Stimulated activated effector memory CD8-positive, alpha-beta T cell treated with anti-CD3 and anti-CD28 coated beads, Interleukin-12 subunit alpha, Interleukin-12 subunit beta, amount 100 ng/mL, for 72 hours (primary cell): ENCODE measurements around the gene SRP14.
"Not testable (repeated sequence)": the region's sequence is repeated elsewhere in the genome, so short reads cannot be mapped to it uniquely, and the experiment has no call there.

ENCODE experiments used
- ATAC-seq: fragments of 150-1000 bp; cut with Tn5 transposase; 2 replicates; pipeline ENCODE4 v1.10.0; 2021
- DNase-seq, 2 donors: peaks; one replicate each; pipeline ENCODE4 v3.0.0; 2021 to 2022; ENCODE audit warnings: low spot score in 2 of 2
- H3K27ac Mint-ChIP-seq: one replicate; pipeline ENCODE4 v1.8.0; 2022; ENCODE audit warnings: mild to moderate bottlenecking, mixed read lengths
- H3K36me3 Mint-ChIP-seq: one replicate; pipeline ENCODE4 v1.8.0; 2022; ENCODE audit warnings: mild to moderate bottlenecking, mixed read lengths
- H3K4me1 Mint-ChIP-seq: one replicate; pipeline ENCODE4 v1.8.0; 2022; ENCODE audit warnings: mixed read lengths
- H3K4me3 Mint-ChIP-seq: one replicate; pipeline ENCODE4 v1.8.0; 2022; ENCODE audit warnings: mild to moderate bottlenecking, mixed read lengths
- H3K9me3 Mint-ChIP-seq: one replicate; pipeline ENCODE4 v1.8.0; 2022; ENCODE audit warnings: mixed read lengths

The SRP14 gene

GRCh38 chr15:39998511-39999077 lies 40.4 kb downstream of the SRP14 start:
- ATAC-seq: no peak
- H3K36me3 Mint-ChIP-seq: peaks cover 47% of the 10 kb centered on the region
- no peak overlapping the region for H3K4me3 Mint-ChIP-seq
- H3K4me1 Mint-ChIP-seq: no peaks in the 10 kb centered on the region
- peak overlapping the region; percentile 35 for H3K27ac Mint-ChIP-seq
- no peaks in the 10 kb centered on the region for H3K9me3 Mint-ChIP-seq
- DNase-seq: no peak

- Mint-ChIP-seq H3K27ac (no peak overlapping the region), H3K4me3 (no peak overlapping the region), H3K4me1 (no peaks in the 10 kb centered on the region), H3K9me3 (no peaks in the 10 kb centered on the region), H3K36me3 (peaks cover 45% of the 10 kb centered on the region)
- no peak for DNase-seq
- ATAC-seq: no peak
Measured at GRCh38 chr15:39997639-39998038, 41.3 kb downstream of the SRP14 start.

- DNase-seq (no peak), ATAC-seq (no peak)
- no peaks in the 10 kb centered on the region for H3K9me3 Mint-ChIP-seq
- no peaks in the 10 kb centered on the region for H3K4me1 Mint-ChIP-seq
- H3K27ac Mint-ChIP-seq: no peak overlapping the region
- H3K4me3 Mint-ChIP-seq: no peak overlapping the region
- H3K36me3 Mint-ChIP-seq: peaks cover 39% of the 10 kb centered on the region
Measured at GRCh38 chr15:39997031-39997430, 42.0 kb downstream of the SRP14 start.

- H3K36me3 Mint-ChIP-seq: peaks cover 32% of the 10 kb centered on the region
- H3K4me3 Mint-ChIP-seq, DNase-seq, ATAC-seq, H3K27ac Mint-ChIP-seq, H3K9me3 Mint-ChIP-seq, H3K4me1 Mint-ChIP-seq: not testable (repeated sequence)
Measured at GRCh38 chr15:39996228-39996627, 42.8 kb downstream of the SRP14 start.

GRCh38 chr15:39992953-39993352 lies 46.0 kb downstream of the SRP14 start:
- not testable (repeated sequence) for H3K9me3 Mint-ChIP-seq, H3K4me1 Mint-ChIP-seq, DNase-seq, H3K27ac Mint-ChIP-seq, H3K4me3 Mint-ChIP-seq, ATAC-seq
- H3K36me3 Mint-ChIP-seq: peaks cover 41% of the 10 kb centered on the region

GRCh38 chr15:39990706-39991105 lies 48.3 kb downstream of the SRP14 start:
- no peaks in the 10 kb centered on the region for H3K9me3 Mint-ChIP-seq
- DNase-seq: no peak
- H3K27ac Mint-ChIP-seq: no peak overlapping the region
- no peak overlapping the region for H3K4me3 Mint-ChIP-seq
- H3K4me1 Mint-ChIP-seq: no peaks in the 10 kb centered on the region
- no peak for ATAC-seq
- peaks cover 42% of the 10 kb centered on the region for H3K36me3 Mint-ChIP-seq

GRCh38 chr15:39987821-39988220 lies 51.2 kb downstream of the SRP14 start:
- no peaks in the 10 kb centered on the region for H3K4me1 Mint-ChIP-seq
- no peak overlapping the region for H3K27ac Mint-ChIP-seq
- H3K36me3 Mint-ChIP-seq: peaks cover 37% of the 10 kb centered on the region
- H3K4me3 Mint-ChIP-seq: no peak overlapping the region
- DNase-seq (no peak), ATAC-seq (no peak)
- H3K9me3 Mint-ChIP-seq: no peaks in the 10 kb centered on the region
